ENCODE results near the gene PCSK5. TPM values are rescaled to one million over a fixed set of nuclear protein-coding genes. Genes with fewer than 3 reads are reported as not detected.

PCSK5 gene
- total and polyA plus RNA-seq, 2 of the 8 experiments (the other 6 are each of a cell fraction or from before 2014, with no cell fraction given): 5.5 to 10.7 TPM

DNA sequence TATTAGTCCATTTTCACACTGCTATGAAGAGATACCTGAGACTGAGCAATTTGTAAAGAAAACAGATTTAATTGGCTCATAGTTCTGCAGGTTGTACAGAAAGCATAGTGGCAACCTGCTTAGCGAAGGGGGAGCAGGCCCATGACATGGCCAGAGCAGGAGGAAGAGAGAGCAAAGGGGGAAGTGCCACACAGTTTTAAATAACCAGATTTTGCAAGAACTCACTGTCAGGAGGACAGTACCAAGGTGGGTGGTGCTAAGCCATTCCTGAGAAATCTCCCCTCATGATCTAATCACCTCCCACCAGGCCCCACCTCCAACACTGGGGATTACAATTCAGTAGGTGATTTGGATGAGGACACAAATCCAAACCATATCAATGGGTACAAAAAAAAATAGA, 16.8 kb upstream of the PCSK5 start:
- Histone ChIP-seq H3K23ac (ENCODE audit: insufficient read length) (no peak overlapping the region), H3K9ac (replicated peaks in 1 of 4; ENCODE audit: extremely low read depth in 1 of 4, low read depth in 3 of 4, low read length in 3 of 4) (no peak overlapping the region), H3K79me2 (ENCODE audit: control insufficient read depth in 1 of 2, insufficient read depth in 2 of 2, low read length in 2 of 2) (no peaks in the 10 kb centered on the region), H3K18ac (ENCODE audit: extremely low read depth, low read length) (no peak overlapping the region), H2BK12ac (ENCODE audit: low read depth, low read length) (no peak overlapping the region), H3K4me2 (ENCODE audit: insufficient read depth in 1 of 2, low read depth in 2 of 2, low read length in 2 of 2) (no peak overlapping the region), H4K8ac (ENCODE audit: extremely low read depth, insufficient read depth, low read length) (no peak overlapping the region), H2AK5ac (ENCODE audit: low read depth, low read length) (no peak overlapping the region), H4K20me1 (replicated peaks in 1 of 2; ENCODE audit: control insufficient read depth in 1 of 2, insufficient read depth in 2 of 2, low read length in 2 of 2) (no peaks in the 10 kb centered on the region), H2AFZ (ENCODE audit: low read length) (no peak overlapping the region), H4K5ac (ENCODE audit: insufficient read length, low read depth, low read length) (no peak overlapping the region), H3K27me3 (replicated peaks in 1 of 4; ENCODE audit: control insufficient read depth in 3 of 4, extremely low read depth in 1 of 4, insufficient read depth in 3 of 4, low read length in 3 of 4) (no peaks in the 10 kb centered on the region), H3K9me3 (ENCODE audit: insufficient read depth in 2 of 2, low read depth in 1 of 2, low read length in 1 of 2) (no peaks in the 10 kb centered on the region), H2BK120ac (replicated peaks; ENCODE audit: low read depth, low read length) (no peak overlapping the region), H2BK15ac (ENCODE audit: low read length) (no peak overlapping the region), H3K23me2 (ENCODE audit: low read depth, low read length) (no peaks in the 10 kb centered on the region), H3K14ac (ENCODE audit: insufficient read length) (no peak overlapping the region), H4K91ac (replicated peaks; ENCODE audit: insufficient read length, low read length) (no peak overlapping the region), H3K27ac (ENCODE audit: low read depth, low read length) (no peak overlapping the region), H2BK5ac (ENCODE audit: low read depth, low read length) (no peak overlapping the region), H2BK20ac (ENCODE audit: low read length) (no peak overlapping the region), H3K4me3 (ENCODE audit: extremely low read depth in 1 of 4, insufficient read depth in 2 of 4, low read depth in 3 of 4, low read length in 4 of 4) (no peak overlapping the region), H3K4me1 (replicated peaks in 1 of 4; ENCODE audit: control insufficient read depth in 3 of 4, insufficient read depth in 4 of 4, low read length in 3 of 4) (no peaks in the 10 kb centered on the region), H3K36me3 (ENCODE audit: control insufficient read depth in 2 of 4, insufficient read depth in 4 of 4, low read length in 3 of 4) (no peaks in the 10 kb centered on the region), H3K4ac (replicated peaks; ENCODE audit: insufficient read length, low read depth, low read length) (no peak overlapping the region), H3K56ac (replicated peaks; ENCODE audit: insufficient read length, low read depth, low read length) (no peak overlapping the region), H3K79me1 (ENCODE audit: low read depth, low read length) (no peaks in the 10 kb centered on the region)
- 100% methylated on average over 1 of the region's 1 CpG; no CpG with 5 or more reads in 1 of the 2 experiments for WGBS, 2 experiments (ENCODE audit: extremely low coverage in 1 of 2, insufficient coverage in 1 of 2, insufficient read length in 1 of 2, insufficient replicate concordance in 2 of 2, low coverage in 1 of 2, low lambda C conversion rate in 2 of 2, missing lambda C conversion rate in 1 of 2)
- CTCF ChIA-PET (ENCODE audit: partially characterized antibody): no interaction called here
- DNase-seq (ENCODE audit: low read depth in 1 of 2, low spot score in 2 of 2) (no peak), FAIRE-seq (no peak)
- POLR2A ChIA-PET (ENCODE audit: partially characterized antibody): no interaction called here
- TF ChIP-seq, protein P1, sequence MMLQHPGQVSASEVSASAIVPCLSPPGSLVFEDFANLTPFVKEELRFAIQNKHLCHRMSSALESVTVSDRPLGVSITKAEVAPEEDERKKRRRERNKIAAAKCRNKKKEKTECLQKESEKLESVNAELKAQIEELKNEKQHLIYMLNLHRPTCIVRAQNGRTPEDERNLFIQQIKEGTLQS (IDR thresholded peaks at IDR 0.05; ENCODE audit: insufficient read depth, low read depth, low read length): no peak
- no peak for TF ChIP-seq SIX5 (IDR thresholded peaks at IDR 0.05; ENCODE audit: low read depth, low read length)
